ENCODE data around the gene SIGLECL1. TPM values are rescaled to one million over a fixed set of nuclear protein-coding genes. Genes with fewer than 3 reads are reported as not detected.

The SIGLECL1 gene
- total RNA-seq, 4 donors from 2014 or later = not detected

DNA sequence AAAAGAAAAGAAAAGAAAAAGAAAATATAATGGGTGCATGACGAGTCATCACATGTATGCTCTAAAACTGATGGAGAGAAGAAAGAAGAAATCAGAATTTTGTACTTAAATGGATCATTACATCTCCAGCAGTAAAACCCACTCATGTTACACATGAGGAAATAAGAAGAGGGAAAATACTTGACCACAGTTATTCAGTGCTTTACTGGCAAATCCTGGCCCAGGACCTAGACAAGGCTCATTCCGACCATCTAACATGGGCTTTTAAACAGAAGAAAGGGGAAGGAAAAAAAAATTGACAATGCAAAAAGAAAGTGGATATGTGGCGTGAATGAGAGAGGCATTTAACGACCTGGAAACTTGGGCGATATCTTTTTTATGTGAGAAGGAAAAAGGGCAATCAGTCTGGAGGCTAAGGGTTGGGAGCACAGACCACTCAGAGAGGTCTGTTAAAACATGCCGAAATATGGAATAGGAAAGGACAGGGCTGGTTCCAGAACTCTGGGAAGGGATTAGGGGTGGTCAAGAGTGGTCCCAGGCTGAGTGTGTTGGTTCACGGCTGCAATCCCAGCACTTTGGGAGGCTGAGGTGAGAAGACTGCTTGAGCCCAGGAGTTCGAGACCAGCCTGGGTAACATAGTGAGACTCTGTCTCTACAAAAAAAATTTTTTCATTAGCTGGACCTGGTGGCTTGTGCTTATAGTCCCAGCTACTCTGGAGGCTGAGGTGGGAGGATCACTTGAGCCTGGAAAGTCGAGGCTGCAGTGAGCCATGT, 1.6 kb downstream of the SIGLECL1 start:
- intact Hi-C loops (cut with DNase I) = no loop called here
- H3K27me3 ChIP-seq = no peaks in the 10 kb centered on the region
- H3K4me1 ChIP-seq = no peaks in the 10 kb centered on the region
- no peak overlapping the region for H3K4me3 ChIP-seq (replicated peaks in 1 of 3)
- peak; percentile 11 to 13 for DNase-seq
- H3K27ac ChIP-seq = no peak overlapping the region
- H3K9me3 ChIP-seq = no peaks in the 10 kb centered on the region
- TF ChIP-seq POLR2A (IDR thresholded peaks at IDR 0.05) = no peak
- TF ChIP-seq, protein P1, sequence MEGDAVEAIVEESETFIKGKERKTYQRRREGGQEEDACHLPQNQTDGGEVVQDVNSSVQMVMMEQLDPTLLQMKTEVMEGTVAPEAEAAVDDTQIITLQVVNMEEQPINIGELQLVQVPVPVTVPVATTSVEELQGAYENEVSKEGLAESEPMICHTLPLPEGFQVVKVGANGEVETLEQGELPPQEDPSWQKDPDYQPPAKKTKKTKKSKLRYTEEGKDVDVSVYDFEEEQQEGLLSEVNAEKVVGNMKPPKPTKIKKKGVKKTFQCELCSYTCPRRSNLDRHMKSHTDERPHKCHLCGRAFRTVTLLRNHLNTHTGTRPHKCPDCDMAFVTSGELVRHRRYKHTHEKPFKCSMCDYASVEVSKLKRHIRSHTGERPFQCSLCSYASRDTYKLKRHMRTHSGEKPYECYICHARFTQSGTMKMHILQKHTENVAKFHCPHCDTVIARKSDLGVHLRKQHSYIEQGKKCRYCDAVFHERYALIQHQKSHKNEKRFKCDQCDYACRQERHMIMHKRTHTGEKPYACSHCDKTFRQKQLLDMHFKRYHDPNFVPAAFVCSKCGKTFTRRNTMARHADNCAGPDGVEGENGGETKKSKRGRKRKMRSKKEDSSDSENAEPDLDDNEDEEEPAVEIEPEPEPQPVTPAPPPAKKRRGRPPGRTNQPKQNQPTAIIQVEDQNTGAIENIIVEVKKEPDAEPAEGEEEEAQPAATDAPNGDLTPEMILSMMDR (IDR thresholded peaks at IDR 0.05) = no peak
- 45% methylated on average over 9 of the region's 9 CpGs for WGBS, 2 donors
- no peaks in the 10 kb centered on the region for H3K36me3 ChIP-seq

DNA sequence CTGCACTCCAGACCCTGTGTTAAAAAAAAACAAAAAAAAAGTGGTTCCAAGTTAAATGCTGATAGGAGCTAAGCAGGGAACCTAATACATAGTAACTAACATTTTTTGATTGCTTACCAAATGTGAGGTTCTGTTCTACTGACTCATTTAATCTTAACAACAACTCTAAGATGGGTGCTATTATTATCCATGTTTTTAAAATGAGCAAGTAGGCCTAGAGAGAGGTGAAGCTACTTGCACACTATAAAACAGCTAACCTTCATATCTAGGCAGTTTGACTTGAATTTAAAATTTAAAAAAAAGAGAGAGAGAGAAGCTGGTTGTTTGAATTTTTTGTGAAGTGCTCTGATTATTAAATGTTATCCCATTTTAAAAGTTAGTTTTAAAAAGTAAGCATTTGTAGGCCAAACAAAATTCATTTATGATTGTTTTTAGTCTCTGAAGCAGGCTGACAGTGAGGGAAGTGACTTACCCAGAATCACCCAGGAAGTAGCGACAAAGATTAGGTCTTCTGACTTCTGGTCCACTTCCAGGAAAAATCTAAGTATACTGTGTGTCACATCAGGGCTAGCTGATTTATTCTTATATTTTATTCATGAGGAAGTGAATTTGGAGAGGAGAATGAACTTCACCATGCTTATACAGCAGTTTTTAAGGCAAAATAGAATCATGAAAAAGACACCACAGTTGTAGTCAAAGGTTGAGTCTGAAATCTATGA, 2.4 kb downstream of the SIGLECL1 start:
- DNase-seq = no peak
- H3K4me3 ChIP-seq (replicated peaks in 1 of 3) = no peak overlapping the region
- intact Hi-C loops (cut with DNase I) = no loop called here
- no peaks in the 10 kb centered on the region for H3K27me3 ChIP-seq
- H3K9me3 ChIP-seq = no peaks in the 10 kb centered on the region
- whole genome bisulfite sequencing, 2 donors = 91 to 92% methylated on average over 1 of the region's 1 CpG
- no peak overlapping the region for H3K27ac ChIP-seq
- TF ChIP-seq POLR2A (IDR thresholded peaks at IDR 0.05) = no peak
- TF ChIP-seq, protein P1 (IDR thresholded peaks at IDR 0.05) = no peak
- H3K36me3 ChIP-seq = no peaks in the 10 kb centered on the region
- H3K4me1 ChIP-seq = no peaks in the 10 kb centered on the region

DNA sequence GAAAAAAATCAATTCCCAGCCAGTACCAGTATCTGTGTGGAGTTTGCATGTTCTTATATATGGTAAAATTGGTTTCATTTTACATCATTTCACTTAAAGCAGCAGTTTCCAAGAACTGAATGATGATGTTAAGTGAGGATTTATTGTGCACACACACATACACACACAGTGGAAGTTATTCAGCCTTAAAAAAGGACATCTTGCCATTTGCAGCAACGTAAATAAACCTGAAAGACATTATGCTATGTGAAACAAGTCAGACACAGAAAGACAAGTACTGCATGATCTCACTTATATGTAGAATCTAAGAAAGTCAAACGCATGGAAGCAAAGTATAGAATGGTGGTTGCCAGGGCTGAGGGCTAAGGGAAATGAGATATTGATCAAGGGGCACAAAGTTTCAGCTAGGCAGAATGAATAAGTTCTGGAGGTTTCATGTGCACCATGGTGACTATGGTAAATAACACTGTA, 5.3 kb downstream of the SIGLECL1 start:
- H3K27me3 ChIP-seq = no peaks in the 10 kb centered on the region
- 66 to 74% methylated on average over 2 of the region's 2 CpGs for WGBS, 2 donors
- H3K4me1 ChIP-seq = no peaks in the 10 kb centered on the region
- TF ChIP-seq, protein P1 (IDR thresholded peaks at IDR 0.05) = no peak
- no peak for TF ChIP-seq POLR2A (IDR thresholded peaks at IDR 0.05)
- H3K27ac ChIP-seq = no peak overlapping the region
- no peaks in the 10 kb centered on the region for H3K9me3 ChIP-seq
- H3K36me3 ChIP-seq = no peaks in the 10 kb centered on the region
- intact Hi-C loops (cut with DNase I) = no loop called here
- DNase-seq = no peak
- H3K4me3 ChIP-seq (replicated peaks in 1 of 3) = no peak overlapping the region

DNA sequence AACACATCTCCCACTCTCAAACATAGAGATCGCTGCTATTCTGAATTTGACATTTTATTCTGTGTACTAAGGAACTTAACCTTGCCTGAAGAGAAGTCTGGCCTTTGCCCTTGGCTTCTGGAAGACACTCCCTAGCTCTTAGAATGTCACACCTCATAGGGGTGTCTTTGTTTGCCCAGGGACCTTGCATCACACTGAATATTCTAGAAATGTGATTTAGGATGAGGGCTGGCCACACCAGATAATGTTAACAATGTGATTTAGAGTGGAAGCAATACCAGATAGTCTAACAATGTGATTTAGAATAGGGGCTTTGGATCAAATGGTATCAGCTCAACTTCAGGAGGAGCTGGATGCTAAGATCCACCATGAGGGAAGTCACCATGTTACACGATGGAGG, 6.6 kb downstream of the SIGLECL1 start:
- intact Hi-C loops (cut with DNase I) = no loop called here
- no peaks in the 10 kb centered on the region for H3K9me3 ChIP-seq

More for the DNA sequence above, 6.6 kb downstream of the SIGLECL1 start:
- Histone ChIP-seq H3K36me3 (no peaks in the 10 kb centered on the region), H3K4me1 (no peaks in the 10 kb centered on the region), H3K27me3 (no peaks in the 10 kb centered on the region), H3K4me3 (replicated peaks in 1 of 3) (no peak overlapping the region), H3K27ac (no peak overlapping the region)
- no peak for DNase-seq
- TF ChIP-seq, protein P1 (IDR thresholded peaks at IDR 0.05) = no peak
- TF ChIP-seq POLR2A (IDR thresholded peaks at IDR 0.05) = no peak
- WGBS, 2 donors = 86 to 88% methylated on average over 2 of the region's 2 CpGs

Measured in thyroid gland (tissue), 4 donors.